Activated naive CD8-positive, alpha-beta T cell treated with anti-CD3 and anti-CD28 coated beads, Interleukin-2, amount 10 ng/mL, durations not matched to agents 7 days and 5 days (primary cell): ENCODE measurements around the gene LSS. TPM values are rescaled to one million over a fixed set of nuclear protein-coding genes. Genes with fewer than 3 reads are reported as not detected.

Experiments
- ATAC-seq: fragments of 150-1000 bp; cut with Tn5 transposase; one replicate; pipeline ENCODE4 v1.10.0; 2021; ENCODE audit warnings: low read depth, moderate library complexity
- POLR2A ChIA-PET: fragments of 350-600 bp; sonication (Branson Sonifier 250); formaldehyde crosslinking; loops from one replicate; lab custom pipeline; 2021; ENCODE audit warnings: antibody characterized with exemption; lab: Charles Lee
- DNase-seq: peaks from one replicate; pipeline ENCODE4 v3.0.0; 2021
- H3K27ac Mint-ChIP-seq: one replicate; pipeline ENCODE4 v1.8.0; 2022; ENCODE audit warnings: mild to moderate bottlenecking, mixed read lengths
- H3K27me3 Mint-ChIP-seq: one replicate; pipeline ENCODE4 v1.8.0; 2022; ENCODE audit warnings: mild to moderate bottlenecking, moderate library complexity, mixed read lengths
- H3K36me3 Mint-ChIP-seq: one replicate; pipeline ENCODE4 v1.8.0; 2021; ENCODE audit warnings: mild to moderate bottlenecking, mixed read lengths
- H3K4me1 Mint-ChIP-seq: one replicate; pipeline ENCODE4 v1.8.0; 2021; ENCODE audit warnings: mixed read lengths
- H3K4me3 Mint-ChIP-seq: one replicate; pipeline ENCODE4 v1.8.0; 2022; ENCODE audit warnings: mild to moderate bottlenecking, moderate library complexity, mixed read lengths
- H3K9me3 Mint-ChIP-seq: one replicate; pipeline ENCODE4 v1.8.0; 2021; ENCODE audit warnings: mixed read lengths
- total RNA-seq, 2 experiments: library from RNA; stranded (reverse); gene quantifications; one replicate each; pipeline ENCODE4 v1.2.3, GENCODE V29; 2021

The LSS gene
- total RNA-seq, 2 experiments from 2014 or later, result 57.6 to 66.7 TPM

DNA sequence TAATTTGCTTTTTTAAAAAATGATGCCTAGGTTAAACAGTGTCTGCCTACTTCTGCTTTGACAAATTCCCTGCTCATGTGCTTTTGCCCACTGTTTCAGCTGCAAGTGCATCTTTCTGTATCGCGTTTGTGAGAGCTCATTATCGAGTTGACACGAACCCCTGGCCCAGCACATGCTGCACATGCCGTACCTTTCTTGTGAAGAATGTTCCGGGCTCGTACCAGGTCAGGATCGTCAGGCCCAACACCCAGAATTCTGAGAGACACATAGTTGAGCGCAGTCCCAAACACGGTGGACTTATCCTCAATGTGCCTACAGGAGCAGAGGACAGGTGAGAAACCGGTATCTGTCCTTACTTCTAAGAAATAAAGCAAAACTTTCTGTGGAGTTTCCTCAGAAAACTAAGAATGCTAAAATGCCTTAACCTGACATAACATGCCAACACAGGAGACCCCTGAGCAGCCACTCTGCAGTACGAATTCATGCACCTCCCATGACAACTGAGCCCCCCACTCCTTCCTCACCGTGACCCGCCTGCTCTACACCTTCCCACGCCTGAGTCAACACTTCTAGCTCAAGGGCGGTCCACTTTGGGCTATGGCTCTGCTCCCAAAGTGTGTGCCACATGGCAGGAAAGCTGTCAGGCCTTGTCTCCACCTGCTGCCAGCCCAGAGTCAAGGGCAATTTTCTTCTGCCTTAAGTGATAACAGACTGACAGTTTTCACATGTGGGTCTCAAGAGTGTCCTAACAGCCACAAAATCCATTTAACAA, 6.7 kb downstream of the LSS start:
- peaks cover 9% of the 10 kb centered on the region for H3K36me3 Mint-ChIP-seq
- H3K4me1 Mint-ChIP-seq, result peaks cover 15% of the 10 kb centered on the region
- H3K4me3 Mint-ChIP-seq, result no peak overlapping the region
- H3K27ac Mint-ChIP-seq, result no peak overlapping the region
- H3K9me3 Mint-ChIP-seq, result no peaks in the 10 kb centered on the region
- DNase-seq (no peak), ATAC-seq (no peak)
- no peaks in the 10 kb centered on the region for H3K27me3 Mint-ChIP-seq
- POLR2A ChIA-PET, result no interaction called here

DNA sequence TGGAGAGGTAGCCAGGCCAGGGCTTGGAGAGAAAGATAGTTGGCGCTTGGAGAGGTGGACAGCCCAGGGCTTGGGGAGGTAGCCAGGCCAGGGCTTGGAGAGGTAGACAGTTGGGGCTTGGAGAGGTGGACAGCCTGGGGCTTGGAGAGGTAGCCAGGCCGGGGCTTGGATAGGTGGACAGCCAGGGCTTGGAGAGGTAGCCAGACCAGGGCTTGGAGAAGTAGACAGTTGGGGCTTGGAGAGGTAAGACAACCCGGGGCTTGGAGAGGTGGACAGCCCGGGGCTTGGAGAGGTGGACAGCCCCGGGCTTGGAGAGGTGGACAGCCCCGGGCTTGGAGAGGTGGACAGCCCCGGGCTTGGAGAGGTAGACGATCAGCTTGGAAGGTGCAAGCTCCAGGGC, 7.7 kb downstream of the LSS start:
- Mint-ChIP-seq H3K27me3 (no peaks in the 10 kb centered on the region), H3K4me1 (peaks cover 9% of the 10 kb centered on the region), H3K9me3 (no peaks in the 10 kb centered on the region), H3K36me3 (peaks cover 9% of the 10 kb centered on the region), H3K4me3 (no peak overlapping the region), H3K27ac (no peak overlapping the region)
- ATAC-seq (no peak), DNase-seq (no peak)
- POLR2A ChIA-PET, result no interaction called here

DNA sequence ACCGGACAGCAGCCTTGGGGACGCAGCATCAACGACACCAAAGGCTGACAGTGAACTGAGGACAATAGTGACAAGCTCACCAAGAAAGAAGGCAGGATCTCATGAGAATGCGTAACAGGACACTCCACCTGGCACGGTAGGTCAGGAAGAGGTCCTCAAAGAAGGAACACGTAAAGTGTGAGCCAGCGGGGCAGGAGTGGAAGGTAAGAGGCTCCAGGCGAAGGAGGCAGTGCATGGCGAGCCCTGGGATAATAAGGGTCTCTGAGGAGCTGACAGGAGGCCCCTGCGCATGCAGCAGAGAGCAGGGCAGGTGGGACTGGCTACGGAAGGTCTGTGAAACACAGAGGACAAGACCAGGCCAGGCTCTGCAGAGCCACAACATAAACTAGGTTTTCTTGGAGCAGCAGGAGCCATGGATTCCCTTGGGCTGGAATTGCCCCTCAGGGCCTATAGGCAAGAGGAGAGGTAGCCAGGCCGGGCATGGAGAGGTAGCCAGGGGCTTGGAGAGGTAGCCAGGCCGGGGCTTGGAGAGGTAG, 8.2 kb downstream of the LSS start:
- Mint-ChIP-seq H3K4me1 (peaks cover 4% of the 10 kb centered on the region), H3K4me3 (no peak overlapping the region), H3K36me3 (peaks cover 5% of the 10 kb centered on the region), H3K9me3 (no peaks in the 10 kb centered on the region), H3K27ac (no peak overlapping the region), H3K27me3 (no peaks in the 10 kb centered on the region)
- ATAC-seq (no peak), DNase-seq (no peak)
- POLR2A ChIA-PET, result no interaction called here

DNA sequence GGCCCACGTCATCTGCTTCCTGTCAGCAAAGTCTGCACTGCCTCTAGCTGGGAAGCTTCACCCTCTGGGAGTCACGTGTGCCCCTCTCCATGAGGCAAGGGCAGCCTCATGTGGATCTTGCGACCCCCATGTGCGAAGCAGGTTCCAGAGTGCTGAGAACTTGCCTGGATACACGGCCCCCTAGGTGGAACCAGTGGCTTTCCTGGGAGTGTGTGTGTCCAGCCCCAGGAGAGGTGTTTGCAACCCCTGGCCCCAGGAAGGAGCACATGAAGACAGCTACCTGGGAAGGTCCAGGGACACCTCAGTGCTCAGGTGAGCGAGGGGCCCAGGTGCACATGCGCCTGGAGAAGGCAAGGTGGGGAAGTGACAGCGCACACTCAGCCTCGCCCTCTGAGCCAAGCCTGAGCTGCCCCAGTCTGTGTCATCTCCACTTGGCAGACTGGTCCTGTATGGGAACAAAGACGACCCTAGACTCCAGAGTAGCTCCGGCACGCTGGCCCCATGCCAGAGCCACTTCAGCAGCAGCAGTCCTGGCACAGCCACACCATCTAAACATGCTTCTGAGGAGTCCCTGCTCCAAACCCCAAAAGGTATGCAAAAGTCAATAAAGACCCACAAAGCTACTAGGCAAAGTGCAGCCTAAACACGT, 8.9 kb downstream of the LSS start:
- no peak overlapping the region for H3K4me3 Mint-ChIP-seq
- ATAC-seq (no peak), DNase-seq (no peak)
- no peak overlapping the region for H3K27ac Mint-ChIP-seq
- no peaks in the 10 kb centered on the region for H3K9me3 Mint-ChIP-seq
- POLR2A ChIA-PET, result no interaction called here
- H3K36me3 Mint-ChIP-seq, result peaks cover 5% of the 10 kb centered on the region
- H3K4me1 Mint-ChIP-seq, result peaks cover 2% of the 10 kb centered on the region
- no peaks in the 10 kb centered on the region for H3K27me3 Mint-ChIP-seq

DNA sequence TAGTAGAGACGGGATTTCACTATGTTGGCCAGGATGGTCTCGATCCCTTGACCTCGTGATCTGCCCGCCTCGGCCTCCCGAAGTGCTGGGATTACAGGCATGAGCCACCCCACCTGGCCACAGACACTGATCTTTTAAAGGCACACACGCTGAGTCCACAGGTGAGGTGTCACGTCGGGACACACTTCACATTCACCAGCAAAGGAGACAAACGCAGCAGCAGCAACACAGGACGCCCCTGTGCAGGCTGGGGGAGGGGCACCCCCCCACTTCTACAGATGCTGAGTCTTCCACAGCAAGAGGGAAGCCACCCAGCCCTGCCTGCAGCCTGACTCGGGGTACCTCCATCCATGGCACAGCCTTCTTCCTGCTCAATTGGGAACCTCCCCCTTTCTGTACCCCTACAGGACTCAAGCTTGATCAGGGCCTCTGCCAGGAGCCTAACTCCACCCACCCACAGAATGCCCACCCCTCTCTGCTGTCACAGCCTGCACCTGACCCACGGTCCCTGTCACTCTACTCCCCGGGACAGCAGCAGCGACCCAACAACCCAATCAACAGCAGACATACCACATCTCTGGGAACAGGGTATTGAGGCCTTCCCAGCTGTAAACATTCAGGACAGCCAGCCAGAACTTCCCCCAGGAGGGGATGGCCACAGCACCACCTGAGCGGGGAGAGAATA, 9.5 kb downstream of the LSS start:
- Mint-ChIP-seq H3K4me1 (peaks cover 2% of the 10 kb centered on the region), H3K36me3 (peaks cover 3% of the 10 kb centered on the region), H3K4me3 (no peak overlapping the region), H3K27me3 (no peaks in the 10 kb centered on the region), H3K9me3 (no peaks in the 10 kb centered on the region), H3K27ac (no peak overlapping the region)
- POLR2A ChIA-PET, result interaction anchor here (0.7 kb wide), 2 partner anchors 142 to 1043 kb away, joined by 4 to 5 read pairs; no protein-coding TSS in a partner anchor
- ATAC-seq (no peak), DNase-seq (no peak)

DNA sequence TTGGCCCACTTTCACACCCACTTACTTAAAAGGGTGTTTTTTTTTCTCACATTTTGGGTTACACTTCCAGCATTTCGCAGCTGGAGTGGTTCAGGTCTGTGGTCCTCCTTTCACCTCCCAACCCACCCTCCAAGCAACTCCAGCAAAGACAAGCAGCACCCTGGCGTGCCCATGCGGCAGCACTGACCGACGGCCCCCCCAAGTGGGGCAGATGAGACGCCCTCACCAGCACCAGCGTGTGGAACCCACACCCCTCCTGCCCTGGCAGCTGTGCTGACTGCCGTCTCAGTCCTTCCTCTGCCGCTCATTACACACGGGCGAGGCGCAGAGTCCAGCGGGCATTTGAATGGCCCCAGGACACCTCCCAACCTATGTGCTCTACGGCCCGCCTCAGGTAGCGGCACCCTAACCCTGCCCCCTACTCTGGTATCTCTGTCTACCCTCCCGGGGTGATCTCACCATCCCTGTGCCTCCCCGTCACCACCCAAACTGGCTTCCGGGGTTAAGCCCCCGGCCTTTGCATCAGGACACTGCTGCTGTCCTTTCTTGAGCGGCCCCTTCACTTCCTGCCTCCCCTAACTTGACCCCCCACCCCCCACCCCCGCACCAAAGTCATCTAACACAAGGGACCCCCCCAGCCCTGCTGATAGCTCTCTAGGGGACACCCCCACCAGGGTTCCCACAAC, 10.9 kb downstream of the LSS start:
- ATAC-seq (no peak), DNase-seq (no peak)
- Mint-ChIP-seq H3K9me3 (no peaks in the 10 kb centered on the region), H3K27ac (no peak overlapping the region), H3K27me3 (no peaks in the 10 kb centered on the region), H3K36me3 (peaks cover 3% of the 10 kb centered on the region), H3K4me3 (no peak overlapping the region), H3K4me1 (peaks cover 2% of the 10 kb centered on the region)
- POLR2A ChIA-PET, result no interaction called here

DNA sequence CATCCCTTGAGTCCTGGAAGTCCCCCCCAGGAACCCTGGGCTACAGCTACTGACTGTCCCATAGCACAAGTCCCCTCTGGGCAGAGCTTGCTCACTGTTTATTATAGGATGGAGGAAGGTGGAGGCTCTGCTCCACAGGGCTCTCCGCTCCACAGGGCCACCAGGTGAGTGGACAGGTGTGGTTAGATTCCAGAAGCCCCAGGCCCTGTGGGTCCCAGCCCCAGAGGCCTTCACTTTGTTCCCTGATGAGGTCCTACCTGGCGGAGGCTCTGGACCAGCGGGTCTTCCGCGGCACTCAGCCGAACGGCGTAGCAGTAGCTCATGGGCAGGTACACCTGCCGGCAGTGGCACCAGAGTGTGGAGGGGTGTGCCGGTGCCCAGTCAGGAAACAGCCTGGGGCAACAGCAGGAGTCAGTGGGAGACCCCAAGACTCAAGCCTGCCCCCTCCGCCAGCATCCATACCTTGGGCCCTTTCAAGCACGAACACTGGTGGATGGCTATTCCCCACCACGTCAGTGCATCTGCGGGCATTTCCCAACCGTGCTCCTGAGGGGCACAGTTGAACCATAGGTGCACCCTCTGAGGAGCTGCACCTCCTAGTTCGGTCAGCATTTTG, 12.3 kb downstream of the LSS start:
- H3K27ac Mint-ChIP-seq, result peak overlapping the region; percentile 75
- no peaks in the 10 kb centered on the region for H3K9me3 Mint-ChIP-seq
- POLR2A ChIA-PET, result no interaction called here
- H3K27me3 Mint-ChIP-seq, result no peaks in the 10 kb centered on the region
- no peak overlapping the region for H3K4me3 Mint-ChIP-seq
- DNase-seq, result no peak
- H3K4me1 Mint-ChIP-seq, result peaks cover 2% of the 10 kb centered on the region
- peaks cover 1% of the 10 kb centered on the region for H3K36me3 Mint-ChIP-seq
- no peak for ATAC-seq

DNA sequence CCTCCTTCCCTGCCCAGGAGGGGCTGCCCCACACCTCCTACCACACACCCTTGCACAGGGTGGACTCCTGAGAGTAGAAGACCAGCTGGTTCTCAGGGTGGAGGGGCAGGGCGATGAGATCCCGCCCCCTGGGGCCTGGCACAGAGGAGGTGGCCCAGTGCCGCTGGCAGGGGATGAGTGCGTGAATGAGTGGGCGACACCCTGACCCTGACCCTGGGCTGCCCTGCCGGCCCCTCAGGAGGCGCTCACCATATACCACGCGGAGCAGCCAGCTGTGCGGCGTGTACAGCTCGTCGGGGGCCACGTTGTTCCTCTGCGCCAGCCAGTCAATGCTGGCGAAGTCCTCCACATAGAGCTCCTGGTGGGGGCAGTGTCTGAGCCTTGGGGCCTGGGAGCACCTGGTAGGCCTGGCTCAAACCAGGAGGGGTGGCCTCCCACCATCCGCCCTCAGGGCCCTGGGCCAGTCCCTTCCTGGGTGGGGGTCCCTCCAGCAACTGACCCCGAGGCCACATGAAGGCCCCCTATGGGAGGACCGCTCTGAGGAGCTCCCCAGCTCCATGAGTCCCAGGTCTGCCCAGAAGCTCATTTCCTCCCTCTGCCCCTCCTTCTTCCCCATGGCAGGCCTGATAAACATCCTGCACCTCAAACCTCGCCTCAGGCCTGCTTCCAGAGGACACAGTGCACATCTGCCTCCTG, 13.0 kb downstream of the LSS start:
- H3K36me3 Mint-ChIP-seq, result peaks cover 1% of the 10 kb centered on the region
- no peaks in the 10 kb centered on the region for H3K9me3 Mint-ChIP-seq
- no peak for DNase-seq
- peak overlapping the region; percentile 75 for H3K27ac Mint-ChIP-seq
- H3K4me1 Mint-ChIP-seq, result peaks cover 2% of the 10 kb centered on the region
- H3K27me3 Mint-ChIP-seq, result no peaks in the 10 kb centered on the region
- no peak for ATAC-seq
- H3K4me3 Mint-ChIP-seq, result no peak overlapping the region
- POLR2A ChIA-PET, result no interaction called here

DNA sequence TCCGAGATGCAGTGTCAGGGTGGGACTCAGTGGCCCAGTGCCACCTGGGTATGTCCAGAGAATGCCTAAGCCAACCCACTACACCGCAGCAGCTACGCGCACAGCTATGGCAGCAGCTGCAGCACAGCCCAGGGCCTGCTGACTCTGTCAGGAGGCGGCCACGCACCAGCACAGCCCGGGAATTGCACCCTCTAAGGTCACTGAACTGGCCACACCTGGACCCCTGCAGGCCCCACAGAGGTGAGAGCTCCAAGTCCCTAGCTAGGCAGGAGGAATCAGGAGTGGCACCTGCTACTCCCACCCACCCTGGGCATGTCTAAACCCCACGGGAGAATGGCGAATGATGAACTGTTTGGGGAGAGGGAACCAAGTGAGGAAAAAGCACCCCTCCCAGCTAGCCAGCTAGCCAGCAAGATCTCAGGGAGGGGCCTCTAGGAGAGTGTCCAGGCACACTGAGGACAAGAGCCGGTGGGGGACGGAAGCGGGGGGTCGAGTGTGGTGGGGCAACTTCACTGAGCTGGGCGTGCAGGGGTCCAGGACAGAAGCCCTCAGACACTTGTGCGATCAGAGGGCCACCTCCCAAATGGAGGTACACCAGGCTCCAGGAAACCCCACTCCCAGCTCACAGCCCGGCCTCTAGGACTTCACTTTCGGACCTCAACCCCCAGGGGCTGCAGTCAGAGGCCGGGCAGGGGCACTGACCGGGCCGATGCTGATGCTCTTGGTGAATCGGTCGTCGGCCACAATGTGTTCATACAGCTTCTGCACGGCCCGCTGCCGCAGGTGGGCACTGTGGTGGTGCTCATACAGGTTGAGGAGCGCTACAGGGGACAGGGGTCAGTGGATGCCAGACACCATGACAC, 13.9 kb downstream of the LSS start:
- ATAC-seq, result no peak
- Mint-ChIP-seq H3K36me3 (peaks cover under 1% of the 10 kb centered on the region), H3K27me3 (no peaks in the 10 kb centered on the region), H3K4me1 (peaks cover 2% of the 10 kb centered on the region), H3K27ac (no peak overlapping the region), H3K9me3 (no peaks in the 10 kb centered on the region), H3K4me3 (no peak overlapping the region)
- no peak for DNase-seq
- POLR2A ChIA-PET, result no interaction called here

DNA sequence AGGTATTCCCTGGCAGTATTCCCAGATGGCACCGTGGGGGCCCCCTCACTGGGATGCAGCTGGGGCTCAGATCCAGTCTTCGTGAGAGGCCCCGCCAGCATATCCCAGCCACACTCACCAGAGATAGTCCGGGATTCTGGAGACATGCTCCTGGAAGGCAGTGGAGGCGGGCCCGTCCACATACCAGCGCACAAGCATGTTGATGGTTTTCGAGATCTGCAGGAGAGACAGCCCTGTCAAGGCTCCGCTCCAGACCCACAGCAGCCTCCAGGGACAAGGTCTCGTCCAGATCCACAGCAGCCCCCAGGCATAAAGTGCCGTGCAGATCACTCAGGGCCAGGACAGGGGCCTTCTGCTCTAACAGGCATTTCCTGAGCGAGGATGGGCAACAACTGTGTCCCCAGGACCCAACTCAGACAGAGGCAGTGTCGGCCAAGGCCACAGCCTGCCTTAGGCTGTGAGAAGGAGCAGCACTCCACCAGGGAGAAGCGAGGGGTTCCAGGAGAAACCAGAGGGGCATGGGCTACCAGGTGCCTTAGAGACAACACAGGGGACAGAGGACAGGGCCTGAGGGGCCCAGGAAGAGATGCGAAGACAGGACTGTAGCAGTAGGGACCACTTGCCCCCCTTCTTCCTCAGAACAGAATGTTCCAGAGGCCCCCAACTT, 14.8 kb downstream of the LSS start:
- DNase-seq (no peak), ATAC-seq (no peak)
- Mint-ChIP-seq H3K36me3 (peaks cover 4% of the 10 kb centered on the region), H3K27me3 (no peaks in the 10 kb centered on the region), H3K4me3 (no peak overlapping the region), H3K9me3 (no peaks in the 10 kb centered on the region), H3K27ac (no peak overlapping the region), H3K4me1 (peaks cover 2% of the 10 kb centered on the region)
- POLR2A ChIA-PET, result no interaction called here

DNA sequence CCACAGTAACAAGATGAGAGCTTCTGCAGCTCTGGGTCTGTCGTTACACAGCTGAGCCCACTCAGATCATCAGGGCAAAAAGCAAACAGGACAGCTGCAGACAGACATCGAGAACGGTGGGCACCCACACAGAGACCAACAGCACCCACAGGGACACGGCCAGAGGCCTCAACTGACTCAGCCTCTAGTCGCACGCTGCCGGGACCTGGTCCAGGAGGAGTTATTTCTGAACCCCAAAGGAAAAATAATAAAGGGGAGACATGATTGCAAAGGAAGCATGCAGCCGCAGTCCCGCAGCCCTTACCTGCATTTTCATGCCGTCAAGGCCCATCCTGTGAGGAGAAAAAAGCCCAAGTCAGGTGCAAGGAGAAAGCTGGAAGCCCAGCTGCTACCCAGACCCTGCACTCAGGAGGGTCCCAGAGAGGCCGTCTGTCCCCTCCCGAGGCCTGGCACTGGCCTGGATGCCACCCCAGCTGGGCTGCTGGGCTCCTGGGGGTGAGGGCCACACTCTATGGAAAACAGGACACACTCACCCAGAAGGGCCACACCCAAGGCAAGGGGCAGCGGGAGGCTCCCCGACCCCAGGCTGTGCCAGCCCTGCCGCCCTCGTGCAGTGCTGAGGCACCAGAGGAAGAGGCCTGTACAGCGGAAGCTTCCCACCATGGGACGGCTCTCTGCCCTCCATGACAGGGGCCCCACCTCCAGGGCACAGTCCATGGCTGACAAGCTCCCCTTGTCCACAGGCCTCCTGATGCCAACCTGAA, 15.7 kb downstream of the LSS start:
- no peak overlapping the region for H3K27ac Mint-ChIP-seq
- peaks cover 4% of the 10 kb centered on the region for H3K36me3 Mint-ChIP-seq
- H3K4me1 Mint-ChIP-seq, result peaks cover 2% of the 10 kb centered on the region
- POLR2A ChIA-PET, result interaction anchor here (1.1 kb wide), 1 partner anchor 239 kb away, joined by 3 read pairs; no protein-coding TSS in a partner anchor
- no peaks in the 10 kb centered on the region for H3K27me3 Mint-ChIP-seq
- no peak for ATAC-seq
- no peaks in the 10 kb centered on the region for H3K9me3 Mint-ChIP-seq
- DNase-seq, result no peak
- H3K4me3 Mint-ChIP-seq, result no peak overlapping the region
